Sigmoid colon (tissue), 3 donors: Measurements from ENCODE around the gene CBLN3.

Experiments
- POLR2A ChIP-seq, 2 donors: fragments of 450-650 bp; IDR thresholded peaks; one replicate each; pipeline ENCODE4 v1.6.1; 2016; ENCODE audit warnings: antibody characterized with exemption in 2 of 2, mild to moderate bottlenecking in 2 of 2, moderate library complexity in 2 of 2
- TF ChIP-seq, protein P1 (sequence below), 4 experiments: fragments of 450-650 bp in 3 of 4; fragments of 200-600 bp in 1 of 4; IDR thresholded peaks; one replicate each; pipeline ENCODE4 v1.5.1; 2016 to 2019; ENCODE audit warnings: antibody characterized with exemption in 4 of 4, mild to moderate bottlenecking in 3 of 4, moderate library complexity in 2 of 4

DNA sequence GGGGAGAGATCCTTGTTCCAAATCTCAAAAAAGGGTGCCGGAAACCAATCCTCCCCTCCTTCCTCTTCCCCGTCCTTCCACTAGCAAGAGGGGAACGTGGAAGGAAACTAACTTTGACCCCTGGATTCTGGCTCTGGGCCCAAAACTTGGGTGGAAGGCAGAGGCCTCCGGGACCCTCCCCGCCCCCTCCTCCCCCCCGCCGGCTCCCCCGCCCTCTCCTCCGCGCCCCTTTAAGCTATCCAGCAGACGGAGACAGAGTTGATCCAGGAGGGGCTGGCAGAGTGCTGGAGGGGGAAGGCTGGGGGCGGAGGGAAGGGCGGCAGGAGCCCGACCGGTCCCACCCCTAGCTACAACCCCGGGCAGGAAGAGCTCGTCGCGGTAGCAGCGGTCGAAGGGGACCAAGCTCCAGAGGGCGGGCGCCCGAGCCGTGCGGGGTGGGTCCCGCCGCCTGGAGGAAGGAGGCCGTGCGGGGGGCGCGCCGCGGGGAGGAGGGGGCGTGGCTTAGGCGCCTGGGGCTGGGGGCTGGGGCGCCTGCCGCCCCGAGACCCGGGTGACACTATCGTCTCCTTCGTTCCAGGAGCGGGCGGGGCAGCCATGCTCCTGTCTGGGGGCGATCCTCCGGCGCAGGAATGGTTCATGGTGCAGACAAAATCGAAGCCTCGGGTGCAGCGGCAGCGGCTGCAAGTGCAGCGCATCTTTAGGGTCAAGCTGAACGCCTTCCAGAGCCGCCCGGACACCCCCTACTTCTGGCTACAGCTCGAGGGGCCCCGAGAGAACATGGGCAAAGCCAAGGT, 30.6 kb downstream of the CBLN3 start, which contains the start of gene NYNRIN:
- TF ChIP-seq, protein P1, sequence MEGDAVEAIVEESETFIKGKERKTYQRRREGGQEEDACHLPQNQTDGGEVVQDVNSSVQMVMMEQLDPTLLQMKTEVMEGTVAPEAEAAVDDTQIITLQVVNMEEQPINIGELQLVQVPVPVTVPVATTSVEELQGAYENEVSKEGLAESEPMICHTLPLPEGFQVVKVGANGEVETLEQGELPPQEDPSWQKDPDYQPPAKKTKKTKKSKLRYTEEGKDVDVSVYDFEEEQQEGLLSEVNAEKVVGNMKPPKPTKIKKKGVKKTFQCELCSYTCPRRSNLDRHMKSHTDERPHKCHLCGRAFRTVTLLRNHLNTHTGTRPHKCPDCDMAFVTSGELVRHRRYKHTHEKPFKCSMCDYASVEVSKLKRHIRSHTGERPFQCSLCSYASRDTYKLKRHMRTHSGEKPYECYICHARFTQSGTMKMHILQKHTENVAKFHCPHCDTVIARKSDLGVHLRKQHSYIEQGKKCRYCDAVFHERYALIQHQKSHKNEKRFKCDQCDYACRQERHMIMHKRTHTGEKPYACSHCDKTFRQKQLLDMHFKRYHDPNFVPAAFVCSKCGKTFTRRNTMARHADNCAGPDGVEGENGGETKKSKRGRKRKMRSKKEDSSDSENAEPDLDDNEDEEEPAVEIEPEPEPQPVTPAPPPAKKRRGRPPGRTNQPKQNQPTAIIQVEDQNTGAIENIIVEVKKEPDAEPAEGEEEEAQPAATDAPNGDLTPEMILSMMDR (IDR thresholded peaks at IDR 0.05) = no peak
- no peak for TF ChIP-seq POLR2A (IDR thresholded peaks at IDR 0.05)
